ENCODE data around the gene AGBL3. TPM values are rescaled to one million over a fixed set of nuclear protein-coding genes. Genes with fewer than 3 reads are reported as not detected.
A peak's percentile ranks its signal among the peaks of the same experiment; 100 is the strongest.

The AGBL3 gene
- total RNA-seq, 4 donors from 2014 or later: 0.41 to 2.6 (median 1.1) TPM; not detected in 1

GRCh38 chr7:135143885-135144668, 157.8 kb downstream of the AGBL3 start:
- Histone ChIP-seq H3K9me3 (no peaks in the 10 kb centered on the region), H3K27me3 (no peaks in the 10 kb centered on the region), H3K4me3 (no peak overlapping the region), H3K36me3 (no peaks in the 10 kb centered on the region), H3K4me1 (peaks cover 4 to 18% (median 7%) of the 10 kb centered on the region in 4 donors), H3K27ac (no peak overlapping the region)
- no peak for DNase-seq
- WGBS, 2 donors (ENCODE audit: low coverage in 1 of 2): 96% methylated on average over 3 of the region's 3 CpGs; no CpG with 5 or more reads in 1 of the 2 donors
- in situ Hi-C loops (cut with MboI; ENCODE audit: low pct_ligation_motif_present in 1 of 4, low pct_unique_long_range_greater_than_20kb in 1 of 4, low sequenced_read_pairs in 3 of 4): no loop called here
- no peak for TF ChIP-seq CTCF (IDR thresholded peaks at IDR 0.05)
- TF ChIP-seq POLR2A (IDR thresholded peaks at IDR 0.05): no peak
- TF ChIP-seq EP300 (IDR thresholded peaks at IDR 0.05; ENCODE audit: low read depth): no peak
- TF ChIP-seq POLR2AphosphoS5 (IDR thresholded peaks at IDR 0.05): no peak
- intact Hi-C loops (cut with DNase I; ENCODE audit: low total_unique reads): no loop called here

DNA sequence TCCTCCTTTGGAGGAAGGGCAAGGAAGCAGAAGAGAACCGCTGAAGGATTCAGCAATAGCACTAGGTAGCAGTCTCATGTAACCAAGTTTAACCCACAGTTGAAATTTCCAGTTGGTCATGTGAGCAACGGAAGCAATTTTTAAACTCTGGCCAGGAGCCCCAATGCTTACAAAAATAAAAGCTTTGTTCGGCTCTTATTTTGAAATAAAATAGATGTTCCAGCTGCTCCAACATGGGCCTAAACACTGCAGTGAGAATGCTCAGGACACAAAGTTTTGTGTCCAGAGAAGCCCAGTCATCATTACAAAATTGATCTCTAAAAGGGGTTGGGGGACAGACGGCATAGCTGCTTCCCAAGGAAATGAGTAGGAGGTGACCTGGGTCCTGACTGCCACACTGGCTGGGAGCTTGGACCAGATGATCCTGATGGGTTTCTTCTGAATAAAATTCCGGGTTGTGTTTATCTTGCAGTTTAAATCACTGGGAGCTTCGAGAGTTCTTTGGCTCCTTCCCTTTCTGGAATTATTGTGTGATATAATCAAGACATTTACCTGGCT, 161.1 kb downstream of the AGBL3 start:
- in situ Hi-C loops (cut with MboI; ENCODE audit: low pct_ligation_motif_present in 1 of 4, low pct_unique_long_range_greater_than_20kb in 1 of 4, low sequenced_read_pairs in 3 of 4) (no loop called here), intact Hi-C loops (cut with DNase I; ENCODE audit: low total_unique reads) (no loop called here)
- Histone ChIP-seq H3K4me3 (peak overlapping the region; percentile 16 to 57 (median 40)), H3K27me3 (no peaks in the 10 kb centered on the region), H3K4me1 (peaks cover 4 to 31% (median 10%) of the 10 kb centered on the region in 4 donors), H3K36me3 (no peaks in the 10 kb centered on the region), H3K9me3 (no peaks in the 10 kb centered on the region), H3K27ac (peak overlapping the region; percentile 84 to 96 (median 93))
- TF ChIP-seq EP300 (IDR thresholded peaks at IDR 0.05; ENCODE audit: low read depth) (no peak), CTCF (IDR thresholded peaks at IDR 0.05) (no peak), POLR2AphosphoS5 (IDR thresholded peaks at IDR 0.05) (peak in 2 of 3 donors; percentile 6 to 45), POLR2A (IDR thresholded peaks at IDR 0.05) (no peak)
- no peak for DNase-seq
- 6 to 12% methylated on average over 3 to 6 of the region's 6 CpGs for WGBS, 2 donors (ENCODE audit: low coverage in 1 of 2)

GRCh38 chr7:135147899-135148721, 161.8 kb downstream of the AGBL3 start, which contains the start of gene TMEM140:
Gene TMEM140 (plus strand): TSS chr7:135148072. CDS start chr7:135164442, 16,370 bp downstream.
- no peaks in the 10 kb centered on the region for H3K36me3 ChIP-seq
- no peaks in the 10 kb centered on the region for H3K9me3 ChIP-seq
- WGBS, 2 donors (ENCODE audit: low coverage in 1 of 2): 3 to 5% methylated on average over 11 to 13 of the region's 13 CpGs
- H3K4me1 ChIP-seq: peaks cover 4 to 31% (median 10%) of the 10 kb centered on the region in 4 donors
- peak; percentile 93 to 96 (median 94) for TF ChIP-seq POLR2AphosphoS5 (IDR thresholded peaks at IDR 0.05)
- TF ChIP-seq EP300 (IDR thresholded peaks at IDR 0.05; ENCODE audit: low read depth): peak; percentile 73
- TF ChIP-seq POLR2A (IDR thresholded peaks at IDR 0.05): peak; percentile 84
- TF ChIP-seq CTCF (IDR thresholded peaks at IDR 0.05): peak in 2 of 5 experiments; percentile 10 to 20
- intact Hi-C loops (cut with DNase I; ENCODE audit: low total_unique reads): no loop called here
- H3K27ac ChIP-seq: peak within 1 kb of the TSS; percentile 84 to 96 (median 93)
- peak within 1 kb of the TSS; percentile 35 to 57 (median 40) for H3K4me3 ChIP-seq
- DNase-seq: peak; percentile 75
- in situ Hi-C loops (cut with MboI; ENCODE audit: low pct_ligation_motif_present in 1 of 4, low pct_unique_long_range_greater_than_20kb in 1 of 4, low sequenced_read_pairs in 3 of 4): no loop called here
- no peaks in the 10 kb centered on the region for H3K27me3 ChIP-seq

Data from transverse colon (tissue), 4 donors.